BLaER1 treated with 17β-estradiol and CSF1 and Interleukin-3, amounts not matched to agents 10 nM and 100 nM (cell line): ENCODE results near the gene SCCPDH.

Experiments
- H3K27ac ChIP-seq, 11 experiments: shearing (Covaris generic); formaldehyde crosslinking; 2 replicates each; pipeline ENCODE4 v1.8.1; 2022
- H3K27me3 ChIP-seq, 11 experiments: shearing (Covaris generic); formaldehyde crosslinking; 2 replicates each; pipeline ENCODE4 v1.8.1; 2022
- H3K36me3 ChIP-seq, 11 experiments: shearing (Covaris generic); formaldehyde crosslinking; 2 replicates each; pipeline ENCODE4 v1.8.1; 2022
- H3K4me1 ChIP-seq, 10 experiments: shearing (Covaris generic); formaldehyde crosslinking; 2 replicates each; pipeline ENCODE4 v1.8.1; 2022
- H3K4me2 ChIP-seq, 11 experiments: shearing (Covaris generic); formaldehyde crosslinking; 2 replicates each; pipeline ENCODE4 v1.8.1; 2022
- H3K4me3 ChIP-seq, 10 experiments: shearing (Covaris generic); formaldehyde crosslinking; 2 replicates each; pipeline ENCODE4 v1.8.1; 2022
- H3K9ac ChIP-seq, 11 experiments: shearing (Covaris generic); formaldehyde crosslinking; 2 replicates each; pipeline ENCODE4 v1.8.1; 2022
- H3K9me3 ChIP-seq, 11 experiments: shearing (Covaris generic); formaldehyde crosslinking; replicated peaks in 1 of 11; 2 replicates each; pipeline ENCODE4 v1.8.1; 2022
- H4K20me1 ChIP-seq, 11 experiments: shearing (Covaris generic); formaldehyde crosslinking; 2 replicates each; pipeline ENCODE4 v1.8.1; 2022
- Cebpa-rat ChIP-seq, 11 experiments: shearing (Covaris generic); IDR thresholded peaks; 2 replicates each; pipeline ENCODE4 v1.8.1; 2022

Gene SCCPDH

GRCh38 chr1:246753670-246754535 is 29.7 kb downstream of the SCCPDH start:
- peak overlapping the region in 8 of 11 experiments; percentile 16 to 63 (median 52); a peak in 13 of 22 replicates for H3K27ac ChIP-seq
- no peak for TF ChIP-seq Cebpa-rat (IDR thresholded peaks at IDR 0.05)
- H3K27me3 ChIP-seq = no peaks in the 10 kb centered on the region
- peaks cover 22 to 56% (median 50%) of the 10 kb centered on the region in 10 experiments for H3K4me1 ChIP-seq
- no peaks in the 10 kb centered on the region for H4K20me1 ChIP-seq
- H3K4me2 ChIP-seq = peak overlapping the region; percentile 43 to 74 (median 55); a peak in 21 of 22 replicates
- peaks cover 6 to 57% (median 33%) of the 10 kb centered on the region in 11 experiments; a peak in 18 of 22 replicates for H3K36me3 ChIP-seq
- peak overlapping the region in 8 of 11 experiments; percentile 0 to 66 (median 44); a peak in 12 of 22 replicates for H3K9ac ChIP-seq
- no peak overlapping the region for H3K4me3 ChIP-seq
- H3K9me3 ChIP-seq = peaks cover 0 to 15% (median 2%) of the 10 kb centered on the region in 11 experiments; a peak in 9 of 22 replicates

- H3K27ac ChIP-seq = no peak overlapping the region
- H3K4me1 ChIP-seq = peaks cover 32 to 56% (median 50%) of the 10 kb centered on the region in 10 experiments
- H3K4me2 ChIP-seq = no peak overlapping the region
- H4K20me1 ChIP-seq = no peaks in the 10 kb centered on the region
- H3K27me3 ChIP-seq = no peaks in the 10 kb centered on the region
- peaks cover 7 to 57% (median 39%) of the 10 kb centered on the region in 11 experiments; a peak in 18 of 22 replicates for H3K36me3 ChIP-seq
- no peaks in the 10 kb centered on the region for H3K9me3 ChIP-seq
- H3K9ac ChIP-seq = peak overlapping the region in 1 of 11 experiments; percentile 25; a peak in 2 of 22 replicates
- TF ChIP-seq Cebpa-rat (IDR thresholded peaks at IDR 0.05) = no peak
- H3K4me3 ChIP-seq = no peak overlapping the region
Measured at GRCh38 chr1:246755419-246755818, 31.2 kb downstream of the SCCPDH start.

GRCh38 chr1:246760422-246761347 is 36.5 kb downstream of the SCCPDH start:
- Histone ChIP-seq H3K9ac (no peak overlapping the region), H3K4me3 (no peak overlapping the region), H4K20me1 (0 out of 22 replicates have a peak, but pooled peaks cover 0 to 5% (median 0%) of the 10 kb centered on the region in 11 experiments), H3K4me2 (peak overlapping the region in 9 of 11 experiments; percentile 7 to 61 (median 24); a peak in 14 of 22 replicates), H3K27me3 (no peaks in the 10 kb centered on the region), H3K9me3 (no peaks in the 10 kb centered on the region), H3K4me1 (peaks cover 21 to 29% (median 25%) of the 10 kb centered on the region in 10 experiments), H3K36me3 (peaks cover 42 to 98% (median 76%) of the 10 kb centered on the region in 11 experiments), H3K27ac (peak overlapping the region in 1 of 11 experiments; percentile 23; a peak in 1 of 22 replicates)
- no peak for TF ChIP-seq Cebpa-rat (IDR thresholded peaks at IDR 0.05)

GRCh38 chr1:246761396-246761795 is 37.2 kb downstream of the SCCPDH start:
- Histone ChIP-seq H3K9me3 (no peaks in the 10 kb centered on the region), H3K4me3 (no peak overlapping the region), H3K27me3 (no peaks in the 10 kb centered on the region), H4K20me1 (0 out of 22 replicates have a peak, but pooled peaks cover 0 to 5% (median 0%) of the 10 kb centered on the region in 11 experiments), H3K27ac (no peak overlapping the region), H3K9ac (no peak overlapping the region), H3K4me1 (peaks cover 21 to 29% (median 25%) of the 10 kb centered on the region in 10 experiments), H3K4me2 (0 out of 22 replicates have a peak overlapping the region, but pooled peaks of 1 of the 11 experiments have one; percentile 52), H3K36me3 (peaks cover 47 to 98% (median 81%) of the 10 kb centered on the region in 11 experiments)
- no peak for TF ChIP-seq Cebpa-rat (IDR thresholded peaks at IDR 0.05)

- peaks cover 1 to 9% (median 5%) of the 10 kb centered on the region in 10 experiments for H3K4me1 ChIP-seq
- TF ChIP-seq Cebpa-rat (IDR thresholded peaks at IDR 0.05) = no peak
- H3K36me3 ChIP-seq = peaks cover 88 to 100% (median 97%) of the 10 kb centered on the region in 11 experiments
- H4K20me1 ChIP-seq = 0 out of 22 replicates have a peak, but pooled peaks cover 0 to 5% (median 0%) of the 10 kb centered on the region in 11 experiments
- no peaks in the 10 kb centered on the region for H3K27me3 ChIP-seq
- no peak overlapping the region for H3K9ac ChIP-seq
- H3K9me3 ChIP-seq = peaks cover 0 to 17% (median 0%) of the 10 kb centered on the region in 11 experiments; a peak in 8 of 22 replicates
- no peak overlapping the region for H3K4me3 ChIP-seq
- H3K4me2 ChIP-seq = no peak overlapping the region
- H3K27ac ChIP-seq = no peak overlapping the region
Measured at GRCh38 chr1:246765521-246765920, 41.3 kb downstream of the SCCPDH start.

GRCh38 chr1:246768403-246769020 is 44.3 kb downstream of the SCCPDH start:
- TF ChIP-seq Cebpa-rat (IDR thresholded peaks at IDR 0.05) = no peak
- H3K27ac ChIP-seq = no peak overlapping the region
- H3K9me3 ChIP-seq = peaks cover 12 to 39% (median 22%) of the 10 kb centered on the region in 11 experiments; a peak in 21 of 22 replicates
- H3K27me3 ChIP-seq = no peaks in the 10 kb centered on the region
- H3K4me2 ChIP-seq = no peak overlapping the region
- peaks cover 0 to 9% (median 0%) of the 10 kb centered on the region in 10 experiments; a peak in 1 of 20 replicates for H3K4me1 ChIP-seq
- H3K9ac ChIP-seq = no peak overlapping the region
- H3K36me3 ChIP-seq = peaks cover 90 to 100% (median 97%) of the 10 kb centered on the region in 11 experiments
- H3K4me3 ChIP-seq = no peak overlapping the region
- no peaks in the 10 kb centered on the region for H4K20me1 ChIP-seq

GRCh38 chr1:246769306-246769705 is 45.1 kb downstream of the SCCPDH start:
- no peak overlapping the region for H3K9ac ChIP-seq
- no peak overlapping the region for H3K4me3 ChIP-seq
- H3K36me3 ChIP-seq = peaks cover 88 to 100% (median 97%) of the 10 kb centered on the region in 11 experiments
- H3K4me2 ChIP-seq = no peak overlapping the region
- H3K27me3 ChIP-seq = no peaks in the 10 kb centered on the region
- no peak for TF ChIP-seq Cebpa-rat (IDR thresholded peaks at IDR 0.05)
- H3K27ac ChIP-seq = no peak overlapping the region
- H3K4me1 ChIP-seq = peaks cover 0 to 10% (median 0%) of the 10 kb centered on the region in 10 experiments; a peak in 2 of 20 replicates
- peaks cover 14 to 41% (median 25%) of the 10 kb centered on the region in 11 experiments; a peak in 21 of 22 replicates for H3K9me3 ChIP-seq
- no peaks in the 10 kb centered on the region for H4K20me1 ChIP-seq

- H3K4me3 ChIP-seq = no peak overlapping the region
- H3K27ac ChIP-seq = no peak overlapping the region
- peaks cover 91 to 100% (median 100%) of the 10 kb centered on the region in 11 experiments for H3K36me3 ChIP-seq
- H3K27me3 ChIP-seq = no peaks in the 10 kb centered on the region
- H4K20me1 ChIP-seq = no peaks in the 10 kb centered on the region
- H3K9me3 ChIP-seq = peaks cover 14 to 41% (median 25%) of the 10 kb centered on the region in 11 experiments; a peak in 21 of 22 replicates
- H3K4me1 ChIP-seq = peaks cover 0 to 19% (median 2%) of the 10 kb centered on the region in 10 experiments; a peak in 11 of 20 replicates
- TF ChIP-seq Cebpa-rat (IDR thresholded peaks at IDR 0.05) = no peak
- no peak overlapping the region for H3K9ac ChIP-seq
- H3K4me2 ChIP-seq = no peak overlapping the region
Measured at GRCh38 chr1:246771366-246771765, 47.2 kb downstream of the SCCPDH start.
